Uterus (tissue), 4 donors: ENCODE measurements around the gene FHIT. TPM values are rescaled to one million over a fixed set of nuclear protein-coding genes. Genes with fewer than 3 reads are reported as not detected.

ENCODE experiments used
- DNase-seq, 2 donors: peaks; one replicate each; pipeline ENCODE4 v3.0.0-alpha.2; 2019 to 2020
- H3K27ac ChIP-seq, 2 donors: fragments of 200-600 bp; sonication (generic); 1 replicate in 1 of 2; 2 replicates in 1 of 2; pipeline ENCODE4 v1.5.1; 2016 to 2018
- H3K27me3 ChIP-seq, 2 donors: fragments of 200-600 bp; sonication (generic); one replicate each; pipeline ENCODE4 v1.5.1; 2018 to 2019; ENCODE audit warnings: control low read depth in 1 of 2
- H3K36me3 ChIP-seq, 2 donors: fragments of 200-600 bp; sonication (generic); one replicate each; pipeline ENCODE4 v1.5.1; 2019; ENCODE audit warnings: control low read depth in 1 of 2
- H3K4me1 ChIP-seq, 2 donors: fragments of 200-600 bp; sonication (generic); one replicate each; pipeline ENCODE4 v1.5.1; 2018 to 2019; ENCODE audit warnings: control low read depth in 1 of 2
- H3K4me3 ChIP-seq, 2 donors: fragments of 200-600 bp; sonication (generic); 1 replicate in 1 of 2; 2 replicates in 1 of 2; pipeline ENCODE4 v1.5.1; 2018 to 2019; ENCODE audit warnings: mild to moderate bottlenecking in 1 of 2
- H3K9me3 ChIP-seq, 2 donors: fragments of 200-600 bp; sonication (generic); one replicate each; pipeline ENCODE4 v1.5.1; 2019; ENCODE audit warnings: control low read depth in 1 of 2
- POLR2A ChIP-seq, 2 donors: fragments of 450-650 bp; IDR thresholded peaks; one replicate each; pipeline ENCODE4 v1.6.1; 2016; ENCODE audit warnings: antibody characterized with exemption in 2 of 2, mild to moderate bottlenecking in 1 of 2, moderate library complexity in 1 of 2
- intact Hi-C: fragments of 100-400 bp; cut with DNase I; formaldehyde crosslinking; loops from one replicate; pipeline ENCODE4 v1.15.1; 2023; ENCODE audit warnings: low total_unique reads
- total RNA-seq, 4 donors: library from RNA; depleted of rRNA in 3 of 4; stranded (reverse); fragments of >200 nt in 3 of 4; gene quantifications; one replicate each; pipeline versions ENCODE4 v1.1.0 to v1.2.4, GENCODE V29; 2014 to 2023
- TF ChIP-seq, protein P1 (sequence below), 4 experiments: fragments of 200-600 bp in 2 of 4; fragments of 450-650 bp in 2 of 4; sonication (generic) in 2 of 4; IDR thresholded peaks; one replicate each; pipeline ENCODE4 v1.5.1; 2016 to 2019; ENCODE audit warnings: antibody characterized with exemption in 4 of 4, mild to moderate bottlenecking in 2 of 4, moderate library complexity in 1 of 4
- donor health status: DM: yes; HTN: yes; CAD: no.

The FHIT gene
- total RNA-seq, 4 donors from 2014 or later = 1.3 to 15.2 (median 7.3) TPM

DNA sequence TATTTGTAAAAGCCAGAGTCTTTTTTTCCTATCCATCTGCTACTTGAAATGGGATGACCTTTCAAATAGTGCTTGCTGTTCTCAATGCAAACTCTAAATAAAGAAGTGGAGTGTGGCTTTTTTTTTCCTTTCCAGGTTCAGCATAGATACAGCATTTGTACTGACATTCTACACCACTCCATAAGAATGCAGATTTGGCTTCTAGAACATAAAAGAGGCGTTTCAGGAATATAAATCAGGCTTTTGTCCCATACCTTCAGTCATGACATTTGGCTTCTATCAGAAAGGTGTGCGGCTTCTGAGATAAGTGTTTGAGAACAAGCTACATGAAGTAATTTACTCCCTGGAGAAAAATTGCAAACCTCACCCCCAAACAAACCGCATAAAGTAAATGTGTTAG is 553.1 kb downstream of the FHIT start:
- Histone ChIP-seq H3K27ac (no peak overlapping the region), H3K36me3 (no peaks in the 10 kb centered on the region), H3K4me3 (no peak overlapping the region), H3K9me3 (no peaks in the 10 kb centered on the region), H3K4me1 (no peaks in the 10 kb centered on the region), H3K27me3 (no peaks in the 10 kb centered on the region)
- intact Hi-C loops = no loop called here
- DNase-seq = no peak
- TF ChIP-seq, protein P1, sequence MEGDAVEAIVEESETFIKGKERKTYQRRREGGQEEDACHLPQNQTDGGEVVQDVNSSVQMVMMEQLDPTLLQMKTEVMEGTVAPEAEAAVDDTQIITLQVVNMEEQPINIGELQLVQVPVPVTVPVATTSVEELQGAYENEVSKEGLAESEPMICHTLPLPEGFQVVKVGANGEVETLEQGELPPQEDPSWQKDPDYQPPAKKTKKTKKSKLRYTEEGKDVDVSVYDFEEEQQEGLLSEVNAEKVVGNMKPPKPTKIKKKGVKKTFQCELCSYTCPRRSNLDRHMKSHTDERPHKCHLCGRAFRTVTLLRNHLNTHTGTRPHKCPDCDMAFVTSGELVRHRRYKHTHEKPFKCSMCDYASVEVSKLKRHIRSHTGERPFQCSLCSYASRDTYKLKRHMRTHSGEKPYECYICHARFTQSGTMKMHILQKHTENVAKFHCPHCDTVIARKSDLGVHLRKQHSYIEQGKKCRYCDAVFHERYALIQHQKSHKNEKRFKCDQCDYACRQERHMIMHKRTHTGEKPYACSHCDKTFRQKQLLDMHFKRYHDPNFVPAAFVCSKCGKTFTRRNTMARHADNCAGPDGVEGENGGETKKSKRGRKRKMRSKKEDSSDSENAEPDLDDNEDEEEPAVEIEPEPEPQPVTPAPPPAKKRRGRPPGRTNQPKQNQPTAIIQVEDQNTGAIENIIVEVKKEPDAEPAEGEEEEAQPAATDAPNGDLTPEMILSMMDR (IDR thresholded peaks at IDR 0.05) = no peak
- TF ChIP-seq POLR2A (IDR thresholded peaks at IDR 0.05) = no peak

DNA sequence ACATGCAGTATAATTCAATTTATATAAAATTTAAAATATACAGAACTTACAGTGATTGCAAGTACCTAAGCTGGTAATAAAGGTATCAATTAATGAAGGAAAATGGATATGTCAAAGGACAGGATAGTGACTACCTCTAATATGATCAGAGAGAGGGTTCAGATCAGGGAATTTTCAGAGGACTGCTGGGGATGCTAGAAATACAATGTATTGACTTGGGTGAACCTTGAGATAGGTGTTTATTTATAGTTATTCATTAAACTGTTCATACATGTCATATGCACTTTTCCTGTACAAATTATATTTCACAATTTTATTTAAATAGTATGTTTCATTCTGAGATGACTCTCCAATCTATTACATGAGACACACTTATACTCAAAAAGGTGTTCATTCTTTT is 554.1 kb downstream of the FHIT start:
- no peak for DNase-seq
- Histone ChIP-seq H3K4me1 (no peaks in the 10 kb centered on the region), H3K36me3 (no peaks in the 10 kb centered on the region), H3K4me3 (no peak overlapping the region), H3K9me3 (no peaks in the 10 kb centered on the region), H3K27ac (no peak overlapping the region), H3K27me3 (no peaks in the 10 kb centered on the region)
- TF ChIP-seq, protein P1 (IDR thresholded peaks at IDR 0.05) = no peak
- no peak for TF ChIP-seq POLR2A (IDR thresholded peaks at IDR 0.05)
- intact Hi-C loops = no loop called here

DNA sequence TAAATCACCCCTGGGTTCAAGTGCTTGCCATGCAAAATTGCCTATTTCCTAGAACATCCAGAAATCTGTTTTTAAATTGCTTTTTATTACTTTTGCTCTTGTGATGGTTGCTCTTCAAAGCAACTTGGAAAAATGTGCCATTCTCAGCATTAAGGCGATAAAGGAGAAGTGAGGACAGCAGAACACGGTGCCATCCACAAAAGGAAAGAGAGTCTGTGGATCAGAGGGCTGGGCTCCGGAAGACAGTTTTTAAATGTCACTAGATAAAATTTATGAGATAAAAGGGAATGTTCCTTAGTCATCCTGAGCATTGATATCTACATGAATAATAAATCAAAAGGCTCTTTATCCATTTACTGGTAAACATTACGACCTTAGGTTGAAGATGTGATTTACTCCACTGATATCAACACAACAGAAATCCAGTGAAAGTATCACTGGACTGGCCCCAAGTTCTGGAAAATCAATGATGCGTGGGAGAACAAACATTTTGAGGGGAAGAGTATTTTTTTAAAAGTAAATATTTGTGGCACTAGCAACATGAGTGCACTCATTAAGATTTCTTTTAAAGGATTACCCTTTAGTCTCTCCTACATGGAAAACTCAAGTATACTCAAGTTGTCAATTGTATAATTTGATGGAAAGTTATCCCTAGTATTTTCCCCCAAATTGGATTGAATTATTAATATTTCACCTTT is 554.7 kb downstream of the FHIT start:
- Histone ChIP-seq H3K27ac (no peak overlapping the region), H3K36me3 (no peaks in the 10 kb centered on the region), H3K4me1 (no peaks in the 10 kb centered on the region), H3K27me3 (no peaks in the 10 kb centered on the region), H3K4me3 (no peak overlapping the region), H3K9me3 (no peaks in the 10 kb centered on the region)
- intact Hi-C loops = no loop called here
- DNase-seq = no peak
- no peak for TF ChIP-seq POLR2A (IDR thresholded peaks at IDR 0.05)
- TF ChIP-seq, protein P1 (IDR thresholded peaks at IDR 0.05) = no peak

DNA sequence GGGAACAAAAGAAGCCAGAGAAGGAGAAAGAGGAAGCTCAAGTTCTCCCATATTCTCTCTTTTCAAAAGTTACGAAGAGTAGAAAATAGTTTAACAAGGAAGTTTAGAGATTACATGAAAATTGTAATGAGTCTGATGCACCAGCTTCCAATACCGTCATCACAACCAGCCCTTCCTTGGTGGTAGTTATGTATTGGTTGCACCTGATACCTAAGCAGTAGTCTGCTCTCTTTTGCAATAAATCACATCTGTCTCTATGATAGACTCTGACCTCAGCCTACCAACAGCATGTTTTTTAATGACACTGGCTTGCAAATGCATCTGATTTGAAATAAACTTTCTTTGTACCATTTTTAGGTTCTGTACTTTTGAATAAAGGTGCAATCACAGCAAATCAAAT is 575.8 kb downstream of the FHIT start:
- Histone ChIP-seq H3K4me3 (no peak overlapping the region), H3K4me1 (no peaks in the 10 kb centered on the region), H3K9me3 (no peaks in the 10 kb centered on the region), H3K36me3 (no peaks in the 10 kb centered on the region), H3K27ac (no peak overlapping the region), H3K27me3 (no peaks in the 10 kb centered on the region)
- intact Hi-C loops = no loop called here
- TF ChIP-seq, protein P1 (IDR thresholded peaks at IDR 0.05) = no peak
- no peak for TF ChIP-seq POLR2A (IDR thresholded peaks at IDR 0.05)
- no peak for DNase-seq

DNA sequence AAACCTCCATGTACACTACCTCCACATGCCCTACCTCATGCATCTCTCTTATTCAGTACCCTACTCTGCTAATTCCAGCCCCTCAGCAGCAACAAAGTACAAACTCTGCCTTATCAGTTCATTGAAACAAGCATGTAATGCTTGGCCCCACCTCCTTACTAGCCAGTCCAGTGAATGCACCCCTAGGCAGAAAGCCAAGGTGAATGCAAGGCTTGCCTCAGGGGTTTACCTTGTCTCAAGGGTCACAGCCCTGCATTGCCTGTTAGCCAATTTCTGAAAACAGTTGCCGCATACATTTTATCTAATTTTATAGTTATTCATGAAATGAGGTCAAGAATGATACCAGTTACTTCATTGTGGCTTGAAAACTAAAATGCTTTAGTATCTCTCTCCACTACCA is 576.4 kb downstream of the FHIT start:
- H3K4me3 ChIP-seq = no peak overlapping the region
- DNase-seq = no peak

More for the DNA sequence above, 576.4 kb downstream of the FHIT start:
- TF ChIP-seq, protein P1 (IDR thresholded peaks at IDR 0.05) = no peak
- TF ChIP-seq POLR2A (IDR thresholded peaks at IDR 0.05) = no peak
- H3K27me3 ChIP-seq = no peaks in the 10 kb centered on the region
- H3K27ac ChIP-seq = no peak overlapping the region
- intact Hi-C loops = no loop called here
- no peaks in the 10 kb centered on the region for H3K9me3 ChIP-seq
- no peaks in the 10 kb centered on the region for H3K36me3 ChIP-seq
- no peaks in the 10 kb centered on the region for H3K4me1 ChIP-seq
